NCI-H146 treated with DMSO at 0.1 percent for 48 hours (cell line): ENCODE data around the gene GFRA1.

ENCODE experiments used
- DNase-seq: peaks from one replicate; lab custom pipeline; 2025; ENCODE audit not compliant: unreplicated experiment; lab: John Stamatoyannopoulos, UW

The GFRA1 gene

GRCh38 chr10:116133634-116134033 lies 139.4 kb downstream of the GFRA1 start:
- DNase-seq: no peak

GRCh38 chr10:116132780-116133399 lies 140.1 kb downstream of the GFRA1 start:
- no peak for DNase-seq

GRCh38 chr10:116130006-116130405 lies 143.0 kb downstream of the GFRA1 start:
- DNase-seq: no peak

- DNase-seq: no peak
Measured at GRCh38 chr10:116126954-116127695, 145.9 kb downstream of the GFRA1 start.

GRCh38 chr10:116126239-116126638 lies 146.8 kb downstream of the GFRA1 start:
- DNase-seq: no peak

GRCh38 chr10:116125180-116125579 lies 147.8 kb downstream of the GFRA1 start:
- DNase-seq: no peak

GRCh38 chr10:116124777-116125176 lies 148.2 kb downstream of the GFRA1 start:
- no peak for DNase-seq

- no peak for DNase-seq
Measured at GRCh38 chr10:116122664-116123063, 150.3 kb downstream of the GFRA1 start.

GRCh38 chr10:116121640-116122525 lies 151.1 kb downstream of the GFRA1 start:
- DNase-seq: no peak

- DNase-seq: no peak
Measured at GRCh38 chr10:116120688-116121455, 152.1 kb downstream of the GFRA1 start.

GRCh38 chr10:116118847-116119246 lies 154.2 kb downstream of the GFRA1 start:
- no peak for DNase-seq

GRCh38 chr10:116115797-116116196 lies 157.2 kb downstream of the GFRA1 start:
- no peak for DNase-seq

- no peak for DNase-seq
Measured at GRCh38 chr10:116115036-116115641, 157.9 kb downstream of the GFRA1 start.

- no peak for DNase-seq
Measured at GRCh38 chr10:116113721-116114501, 159.1 kb downstream of the GFRA1 start.

- DNase-seq: no peak
Measured at GRCh38 chr10:116112232-116113231, 160.5 kb downstream of the GFRA1 start.

- DNase-seq: no peak
Measured at GRCh38 chr10:116111483-116112095, 161.4 kb downstream of the GFRA1 start.

GRCh38 chr10:116110736-116111135 lies 162.3 kb downstream of the GFRA1 start:
- no peak for DNase-seq

GRCh38 chr10:116109881-116110280 lies 163.1 kb downstream of the GFRA1 start:
- no peak for DNase-seq
